HEK293 (cell line): ENCODE data around the gene NFIB.

Source experiments
- BCL11A ChIP-seq: fragments of 450-650 bp; formaldehyde crosslinking; IDR thresholded peaks from 2 replicates; pipeline ENCODE4 v1.5.1; 2016; ENCODE audit warnings: low read depth, missing biosample characterization, missing genetic modification characterization
- BCL11B ChIP-seq: fragments of 450-650 bp; formaldehyde crosslinking; IDR thresholded peaks from 2 replicates; pipeline ENCODE4 v1.5.1; 2016; ENCODE audit warnings: low read depth, missing biosample characterization, missing genetic modification characterization
- EGR2 ChIP-seq: fragments of 450-650 bp; formaldehyde crosslinking; IDR thresholded peaks from 2 replicates; pipeline ENCODE4 v1.5.1; 2016; ENCODE audit warnings: low read depth, missing biosample characterization, missing genetic modification characterization
- FEZF1 ChIP-seq: fragments of 450-650 bp; formaldehyde crosslinking; IDR thresholded peaks from 2 replicates; pipeline ENCODE4 v1.5.1; 2016; ENCODE audit warnings: missing biosample characterization, missing genetic modification characterization
- GLI2 ChIP-seq: fragments of 450-650 bp; formaldehyde crosslinking; IDR thresholded peaks from 2 replicates; pipeline ENCODE4; 2017; ENCODE audit warnings: missing biosample characterization, missing genetic modification characterization, low read depth, borderline replicate concordance
- GLIS1 ChIP-seq: fragments of 450-650 bp; formaldehyde crosslinking; IDR thresholded peaks from 2 replicates; pipeline ENCODE4 v1.5.1; 2016; ENCODE audit warnings: missing biosample characterization, missing genetic modification characterization
- HOXC10 ChIP-seq: sonication (generic); formaldehyde crosslinking; IDR thresholded peaks from 2 replicates; pipeline ENCODE4 v1.8.1; 2023; ENCODE audit warnings: mild to moderate bottlenecking, missing genetic modification reagents
- KLF10 ChIP-seq: fragments of 450-650 bp; IDR thresholded peaks from 2 replicates; pipeline ENCODE4 v1.5.1; 2018; ENCODE audit warnings: missing biosample characterization, mild to moderate bottlenecking, missing genetic modification characterization
- KLF9 ChIP-seq: fragments of 450-650 bp; formaldehyde crosslinking; IDR thresholded peaks from 2 replicates; pipeline ENCODE4 v1.5.1; 2016; ENCODE audit warnings: missing biosample characterization, missing genetic modification characterization, low read depth
- MYNN ChIP-seq: fragments of 450-650 bp; formaldehyde crosslinking; IDR thresholded peaks from 2 replicates; pipeline ENCODE4 v1.5.1; 2016; ENCODE audit warnings: missing biosample characterization, missing genetic modification characterization, borderline replicate concordance
- SP7 ChIP-seq: fragments of 450-650 bp; formaldehyde crosslinking; IDR thresholded peaks from 2 replicates; pipeline ENCODE4 v1.5.1; 2016; ENCODE audit warnings: missing biosample characterization, missing genetic modification characterization
- ZFP3 ChIP-seq: fragments of 450-650 bp; formaldehyde crosslinking; IDR thresholded peaks from 2 replicates; pipeline ENCODE4 v1.5.1; 2016; ENCODE audit warnings: low read depth, missing biosample characterization, missing genetic modification characterization
- ZNF157 ChIP-seq: fragments of 450-650 bp; formaldehyde crosslinking; IDR thresholded peaks from 2 replicates; pipeline ENCODE4 v1.5.1; 2016; ENCODE audit warnings: missing biosample characterization, missing genetic modification characterization
- ZNF211 ChIP-seq: fragments of 450-650 bp; formaldehyde crosslinking; IDR thresholded peaks from 2 replicates; pipeline ENCODE4 v1.5.1; 2016; ENCODE audit warnings: low read depth, missing biosample characterization, missing genetic modification characterization
- ZNF223 ChIP-seq: fragments of 450-650 bp; formaldehyde crosslinking; IDR thresholded peaks from 2 replicates; pipeline ENCODE4 v1.5.1; 2016; ENCODE audit warnings: missing biosample characterization, missing genetic modification characterization
- ZNF239 ChIP-seq: fragments of 450-650 bp; formaldehyde crosslinking; IDR thresholded peaks from 2 replicates; pipeline ENCODE4 v1.5.1; 2016; ENCODE audit warnings: missing biosample characterization, missing genetic modification characterization
- ZNF24 ChIP-seq: fragments of 450-650 bp; formaldehyde crosslinking; IDR thresholded peaks from 2 replicates; pipeline ENCODE4 v1.5.1; 2016; ENCODE audit warnings: missing biosample characterization, missing genetic modification characterization
- ZNF324 ChIP-seq: fragments of 450-650 bp; formaldehyde crosslinking; IDR thresholded peaks from 2 replicates; pipeline ENCODE4 v1.5.1; 2016; ENCODE audit warnings: missing biosample characterization, missing genetic modification characterization
- ZNF350 ChIP-seq: fragments of 450-650 bp; formaldehyde crosslinking; IDR thresholded peaks from 2 replicates; pipeline ENCODE4 v1.5.0; 2017; ENCODE audit warnings: missing biosample characterization, mild to moderate bottlenecking, missing genetic modification characterization
- ZNF391 ChIP-seq: fragments of 450-650 bp; formaldehyde crosslinking; IDR thresholded peaks from 2 replicates; pipeline ENCODE4 v1.5.1; 2016; ENCODE audit warnings: low read depth, missing biosample characterization, missing genetic modification characterization, borderline replicate concordance
- ZNF449 ChIP-seq: fragments of 450-650 bp; formaldehyde crosslinking; IDR thresholded peaks from 2 replicates; pipeline ENCODE4 v1.5.1; 2017; ENCODE audit warnings: missing biosample characterization, mild to moderate bottlenecking, missing genetic modification characterization, moderate library complexity
- ZNF558 ChIP-seq: fragments of 450-650 bp; formaldehyde crosslinking; IDR thresholded peaks from 2 replicates; pipeline ENCODE4 v1.5.1; 2016; ENCODE audit warnings: missing biosample characterization, missing genetic modification characterization
- ZNF561 ChIP-seq: fragments of 450-650 bp; IDR thresholded peaks from 2 replicates; pipeline ENCODE4 v1.5.1; 2018; ENCODE audit warnings: missing biosample characterization, missing genetic modification characterization, borderline replicate concordance
- ZNF585B ChIP-seq: fragments of 450-650 bp; formaldehyde crosslinking; IDR thresholded peaks from 2 replicates; pipeline ENCODE4 v1.5.1; 2016; ENCODE audit warnings: missing biosample characterization, missing genetic modification characterization
- ZNF645 ChIP-seq: fragments of 450-650 bp; formaldehyde crosslinking; IDR thresholded peaks from 2 replicates; pipeline ENCODE4; 2016; ENCODE audit warnings: missing biosample characterization, missing genetic modification characterization
- ZNF660 ChIP-seq: fragments of 450-650 bp; IDR thresholded peaks from 2 replicates; pipeline ENCODE4 v1.5.1; 2018; ENCODE audit warnings: missing biosample characterization, mild to moderate bottlenecking, missing genetic modification characterization
- ZNF670 ChIP-seq: fragments of 450-650 bp; formaldehyde crosslinking; IDR thresholded peaks from 2 replicates; pipeline ENCODE4 v1.5.1; 2016; ENCODE audit warnings: missing biosample characterization, missing genetic modification characterization, low read depth
- ZNF677 ChIP-seq: fragments of 450-650 bp; IDR thresholded peaks from 2 replicates; pipeline ENCODE4 v1.5.0; 2018; ENCODE audit warnings: missing biosample characterization, mild to moderate bottlenecking, missing genetic modification characterization, moderate library complexity
- ZNF776 ChIP-seq: fragments of 450-650 bp; formaldehyde crosslinking; IDR thresholded peaks from 2 replicates; pipeline ENCODE4 v1.5.0; 2017; ENCODE audit warnings: missing biosample characterization, missing genetic modification characterization, borderline replicate concordance
- ZNF843 ChIP-seq: fragments of 450-650 bp; formaldehyde crosslinking; IDR thresholded peaks from 2 replicates; pipeline ENCODE4 v1.5.1; 2016; ENCODE audit warnings: missing biosample characterization, missing genetic modification characterization
- ZSCAN16 ChIP-seq: fragments of 450-650 bp; formaldehyde crosslinking; IDR thresholded peaks from 2 replicates; pipeline ENCODE4 v1.5.1; 2016; ENCODE audit warnings: missing biosample characterization, missing genetic modification characterization
- ZSCAN30 ChIP-seq: fragments of 450-650 bp; IDR thresholded peaks from 2 replicates; pipeline ENCODE4 v1.5.1; 2018; ENCODE audit warnings: missing biosample characterization, mild to moderate bottlenecking, missing genetic modification characterization, moderate library complexity
- ZXDB ChIP-seq: fragments of 450-650 bp; formaldehyde crosslinking; IDR thresholded peaks from 2 replicates; pipeline ENCODE4 v1.5.1; 2016; ENCODE audit warnings: missing biosample characterization, missing genetic modification characterization
- TF ChIP-seq, protein P1 (sequence below): fragments of 450-650 bp; formaldehyde crosslinking; IDR thresholded peaks from 2 replicates; pipeline ENCODE4 v1.5.1; 2017; ENCODE audit warnings: missing biosample characterization, missing genetic modification characterization
- TF ChIP-seq, protein P2 (sequence below): fragments of 450-650 bp; IDR thresholded peaks from 2 replicates; pipeline ENCODE4 v1.5.1; 2018; ENCODE audit warnings: missing biosample characterization, mild to moderate bottlenecking, missing genetic modification characterization
- TF ChIP-seq, protein P3 (sequence below): fragments of 450-650 bp; formaldehyde crosslinking; IDR thresholded peaks from 2 replicates; pipeline ENCODE4 v1.5.1; 2016; ENCODE audit warnings: missing biosample characterization, missing genetic modification characterization

NFIB gene

DNA sequence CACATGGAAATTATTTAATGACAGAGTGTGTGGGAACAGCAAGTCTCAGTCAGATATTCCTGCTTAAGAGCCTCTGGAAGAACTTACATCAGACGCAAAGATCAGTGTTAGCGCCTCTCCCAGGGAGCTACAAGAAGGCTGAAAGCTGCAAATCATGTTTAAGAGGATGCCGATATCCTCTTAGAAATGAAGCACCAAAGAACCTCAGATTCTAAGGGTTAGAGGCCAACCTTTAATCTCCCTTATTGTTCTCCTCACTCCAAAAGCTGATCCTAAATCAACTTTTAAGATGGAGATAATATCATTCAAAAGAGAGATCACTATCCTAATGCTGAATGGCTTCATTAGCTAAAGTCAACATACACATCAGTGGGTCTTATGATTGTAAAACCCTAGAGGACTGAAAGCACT, 160.6 kb downstream of the NFIB start (continued):
- TF ChIP-seq ZNF449 (tag by site-specific recombination) (no peak), MYNN (peak; percentile 78; the same call in 1 of the 2 replicates), ZNF24 (tag by site-specific recombination) (no peak), EGR2 (tag by site-specific recombination) (no peak), ZSCAN16 (0 out of 2 replicates have a peak, but pooled peaks have one; percentile 48), ZNF157 (no peak), ZNF324 (no peak; the same call in 1 of the 2 replicates), GLIS1 (tag by site-specific recombination) (peak; percentile 86), ZFP3 (peak; percentile 34; the same call in 1 of the 2 replicates), ZNF585B (tag by site-specific recombination) (no peak), ZNF391 (no peak), GLI2 (tag by site-specific recombination) (peak; percentile 95), ZNF776 (tag by site-specific recombination) (no peak), ZNF211 (no peak), ZNF561 (peak; percentile 75), ZXDB (tag by site-specific recombination) (peak; percentile 86), FEZF1 (tag by site-specific recombination) (peak; percentile 95), SP7 (0 out of 2 replicates have a peak, but pooled peaks have one; percentile 20), ZNF350 (tag by site-specific recombination) (no peak), ZNF677 (no peak), ZNF843 (peak; percentile 98), ZSCAN30 (tag by site-specific recombination) (peak; percentile 68; the same call in 1 of the 2 replicates), ZNF239 (tag by site-specific recombination) (no peak), ZNF670 (tag by site-specific recombination) (no peak), HOXC10 (no peak), ZNF645 (tag by site-specific recombination) (no peak), BCL11B (tag by site-specific recombination) (peak; percentile 23; the same call in 1 of the 2 replicates), ZNF223 (no peak), BCL11A (tag by site-specific recombination) (no peak), ZNF660 (tag by site-specific recombination) (no peak), KLF10 (tag by site-specific recombination) (peak; percentile 59; the same call in 1 of the 2 replicates), KLF9 (no peak), ZNF558 (tag by site-specific recombination) (no peak)
- TF ChIP-seq, protein P1, sequence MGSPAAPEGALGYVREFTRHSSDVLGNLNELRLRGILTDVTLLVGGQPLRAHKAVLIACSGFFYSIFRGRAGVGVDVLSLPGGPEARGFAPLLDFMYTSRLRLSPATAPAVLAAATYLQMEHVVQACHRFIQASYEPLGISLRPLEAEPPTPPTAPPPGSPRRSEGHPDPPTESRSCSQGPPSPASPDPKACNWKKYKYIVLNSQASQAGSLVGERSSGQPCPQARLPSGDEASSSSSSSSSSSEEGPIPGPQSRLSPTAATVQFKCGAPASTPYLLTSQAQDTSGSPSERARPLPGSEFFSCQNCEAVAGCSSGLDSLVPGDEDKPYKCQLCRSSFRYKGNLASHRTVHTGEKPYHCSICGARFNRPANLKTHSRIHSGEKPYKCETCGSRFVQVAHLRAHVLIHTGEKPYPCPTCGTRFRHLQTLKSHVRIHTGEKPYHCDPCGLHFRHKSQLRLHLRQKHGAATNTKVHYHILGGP (tag by site-specific recombination), result 0 out of 2 replicates have a peak, but pooled peaks have one; percentile 10
- TF ChIP-seq, protein P2, sequence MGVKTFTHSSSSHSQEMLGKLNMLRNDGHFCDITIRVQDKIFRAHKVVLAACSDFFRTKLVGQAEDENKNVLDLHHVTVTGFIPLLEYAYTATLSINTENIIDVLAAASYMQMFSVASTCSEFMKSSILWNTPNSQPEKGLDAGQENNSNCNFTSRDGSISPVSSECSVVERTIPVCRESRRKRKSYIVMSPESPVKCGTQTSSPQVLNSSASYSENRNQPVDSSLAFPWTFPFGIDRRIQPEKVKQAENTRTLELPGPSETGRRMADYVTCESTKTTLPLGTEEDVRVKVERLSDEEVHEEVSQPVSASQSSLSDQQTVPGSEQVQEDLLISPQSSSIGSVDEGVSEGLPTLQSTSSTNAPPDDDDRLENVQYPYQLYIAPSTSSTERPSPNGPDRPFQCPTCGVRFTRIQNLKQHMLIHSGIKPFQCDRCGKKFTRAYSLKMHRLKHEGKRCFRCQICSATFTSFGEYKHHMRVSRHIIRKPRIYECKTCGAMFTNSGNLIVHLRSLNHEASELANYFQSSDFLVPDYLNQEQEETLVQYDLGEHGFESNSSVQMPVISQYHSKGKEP, result peak; percentile 76
- TF ChIP-seq, protein P3, sequence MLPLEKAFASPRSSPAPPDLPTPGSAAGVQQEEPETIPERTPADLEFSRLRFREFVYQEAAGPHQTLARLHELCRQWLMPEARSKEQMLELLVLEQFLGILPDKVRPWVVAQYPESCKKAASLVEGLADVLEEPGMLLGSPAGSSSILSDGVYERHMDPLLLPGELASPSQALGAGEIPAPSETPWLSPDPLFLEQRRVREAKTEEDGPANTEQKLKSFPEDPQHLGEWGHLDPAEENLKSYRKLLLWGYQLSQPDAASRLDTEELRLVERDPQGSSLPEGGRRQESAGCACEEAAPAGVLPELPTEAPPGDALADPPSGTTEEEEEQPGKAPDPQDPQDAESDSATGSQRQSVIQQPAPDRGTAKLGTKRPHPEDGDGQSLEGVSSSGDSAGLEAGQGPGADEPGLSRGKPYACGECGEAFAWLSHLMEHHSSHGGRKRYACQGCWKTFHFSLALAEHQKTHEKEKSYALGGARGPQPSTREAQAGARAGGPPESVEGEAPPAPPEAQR (tag by site-specific recombination), result no peak
